ENCODE data around the gene TEAD4. TPM values are rescaled to one million over a fixed set of nuclear protein-coding genes. Genes with fewer than 3 reads are reported as not detected.

TEAD4 gene
- total RNA-seq, 1 experiment from 2014 or later: 47.7 TPM

GRCh38 chr12:3041558-3042164, 82.5 kb downstream of the TEAD4 start:
- Histone ChIP-seq H3K79me2 (ENCODE audit: low read depth) (no peaks in the 10 kb centered on the region), H3K36me3 (ENCODE audit: low read depth) (no peaks in the 10 kb centered on the region), H3K4me1 (replicated peaks; ENCODE audit: insufficient read depth) (no peaks in the 10 kb centered on the region), H3K4me2 (no peak overlapping the region), H4K20me1 (ENCODE audit: insufficient read depth) (no peaks in the 10 kb centered on the region; the same call in 1 of the 2 replicates), H3K27me3 (ENCODE audit: insufficient read depth, low read depth) (no peaks in the 10 kb centered on the region), H3K27ac (no peak overlapping the region), H2AFZ (no peak overlapping the region), H3K4me3 (no peak overlapping the region), H3K9me2 (ENCODE audit: insufficient read depth) (no peaks in the 10 kb centered on the region), H3F3A (ENCODE audit: insufficient read depth, low read depth) (peaks cover 5% of the 10 kb centered on the region; the same call in 1 of the 2 replicates), H3K9me3 (ENCODE audit: insufficient read depth, low read depth) (no peaks in the 10 kb centered on the region)
- DNase-seq: peak; percentile 73 to 76
- POLR2A ChIA-PET (ENCODE audit: unreplicated experiment): interaction anchor here (0.6 to 0.7 kb wide), 2 partner anchors 659 to 1217 kb away, joined by 3 to 5 read pairs; no protein-coding TSS in a partner anchor
- TF ChIP-seq, protein P1, sequence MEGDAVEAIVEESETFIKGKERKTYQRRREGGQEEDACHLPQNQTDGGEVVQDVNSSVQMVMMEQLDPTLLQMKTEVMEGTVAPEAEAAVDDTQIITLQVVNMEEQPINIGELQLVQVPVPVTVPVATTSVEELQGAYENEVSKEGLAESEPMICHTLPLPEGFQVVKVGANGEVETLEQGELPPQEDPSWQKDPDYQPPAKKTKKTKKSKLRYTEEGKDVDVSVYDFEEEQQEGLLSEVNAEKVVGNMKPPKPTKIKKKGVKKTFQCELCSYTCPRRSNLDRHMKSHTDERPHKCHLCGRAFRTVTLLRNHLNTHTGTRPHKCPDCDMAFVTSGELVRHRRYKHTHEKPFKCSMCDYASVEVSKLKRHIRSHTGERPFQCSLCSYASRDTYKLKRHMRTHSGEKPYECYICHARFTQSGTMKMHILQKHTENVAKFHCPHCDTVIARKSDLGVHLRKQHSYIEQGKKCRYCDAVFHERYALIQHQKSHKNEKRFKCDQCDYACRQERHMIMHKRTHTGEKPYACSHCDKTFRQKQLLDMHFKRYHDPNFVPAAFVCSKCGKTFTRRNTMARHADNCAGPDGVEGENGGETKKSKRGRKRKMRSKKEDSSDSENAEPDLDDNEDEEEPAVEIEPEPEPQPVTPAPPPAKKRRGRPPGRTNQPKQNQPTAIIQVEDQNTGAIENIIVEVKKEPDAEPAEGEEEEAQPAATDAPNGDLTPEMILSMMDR (conservative IDR thresholded peaks at IDR 0.05): peak; percentile 87
- no peak for TF ChIP-seq EZH2 (IDR thresholded peaks at IDR 0.05; ENCODE audit: low read depth)
- CTCF ChIA-PET: interaction anchor here (0.6 to 1.5 kb wide), 12 partner anchors 23 to 1407 kb away, joined by 3 to 9 read pairs (median 4); no protein-coding TSS in a partner anchor
- BruUV-seq (replicated peaks): no TSS peak
- intact Hi-C loops (cut with micrococcal nuclease; ENCODE audit: unreplicated experiment): loop anchor here (1.0 to 5.0 kb wide), 3 partner anchors 164 to 301 kb away; partner anchors contain the start of genes FOXM1 and RHNO1

GRCh38 chr12:3042394-3042793, 83.2 kb downstream of the TEAD4 start:
- intact Hi-C loops (cut with micrococcal nuclease; ENCODE audit: unreplicated experiment): loop anchor here (5.0 kb wide), 1 partner anchor 165 kb away; the partner anchor contains the start of genes FOXM1 and RHNO1
- H3K9me2 ChIP-seq (ENCODE audit: insufficient read depth): no peaks in the 10 kb centered on the region
- no peaks in the 10 kb centered on the region for H3K9me3 ChIP-seq (ENCODE audit: insufficient read depth, low read depth)
- no peaks in the 10 kb centered on the region for H3K79me2 ChIP-seq (ENCODE audit: low read depth)
- no peak for DNase-seq
- no TSS peak for BruUV-seq (replicated peaks)
- TF ChIP-seq, protein P1 (conservative IDR thresholded peaks at IDR 0.05): no peak
- no peak for TF ChIP-seq EZH2 (IDR thresholded peaks at IDR 0.05; ENCODE audit: low read depth)
- H3K27ac ChIP-seq: no peak overlapping the region
- H3K4me2 ChIP-seq: no peak overlapping the region
- H4K20me1 ChIP-seq (ENCODE audit: insufficient read depth): no peaks in the 10 kb centered on the region; the same call in 1 of the 2 replicates
- H3K4me3 ChIP-seq: no peak overlapping the region
- CTCF ChIA-PET: interaction anchor here (0.7 to 1.5 kb wide), 3 partner anchors 13 to 188 kb away, joined by 3 to 8 read pairs (median 4); no protein-coding TSS in a partner anchor
- H2AFZ ChIP-seq: no peak overlapping the region
- POLR2A ChIA-PET (ENCODE audit: unreplicated experiment): no interaction called here
- H3K36me3 ChIP-seq (ENCODE audit: low read depth): no peaks in the 10 kb centered on the region
- H3F3A ChIP-seq (ENCODE audit: insufficient read depth, low read depth): peaks cover 8% of the 10 kb centered on the region; the same call in 1 of the 2 replicates
- H3K27me3 ChIP-seq (ENCODE audit: insufficient read depth, low read depth): no peaks in the 10 kb centered on the region
- H3K4me1 ChIP-seq (replicated peaks; ENCODE audit: insufficient read depth): no peaks in the 10 kb centered on the region

GRCh38 chr12:3042826-3043225, 83.6 kb downstream of the TEAD4 start:
- Histone ChIP-seq H3K4me2 (no peak overlapping the region), H3F3A (ENCODE audit: insufficient read depth, low read depth) (peaks cover 8% of the 10 kb centered on the region; the same call in 1 of the 2 replicates), H3K4me1 (replicated peaks; ENCODE audit: insufficient read depth) (no peaks in the 10 kb centered on the region), H3K79me2 (ENCODE audit: low read depth) (no peaks in the 10 kb centered on the region), H3K9me3 (ENCODE audit: insufficient read depth, low read depth) (no peaks in the 10 kb centered on the region), H4K20me1 (ENCODE audit: insufficient read depth) (no peaks in the 10 kb centered on the region; the same call in 1 of the 2 replicates), H3K27ac (no peak overlapping the region), H2AFZ (no peak overlapping the region), H3K4me3 (no peak overlapping the region), H3K36me3 (ENCODE audit: low read depth) (no peaks in the 10 kb centered on the region), H3K9me2 (ENCODE audit: insufficient read depth) (no peaks in the 10 kb centered on the region), H3K27me3 (ENCODE audit: insufficient read depth, low read depth) (no peaks in the 10 kb centered on the region)
- ChIA-PET POLR2A (ENCODE audit: unreplicated experiment) (no interaction called here), CTCF (interaction anchor here (0.7 kb wide), 1 partner anchor 13 kb away, joined by 3 read pairs; no protein-coding TSS in a partner anchor)
- BruUV-seq (replicated peaks): no TSS peak
- no peak for DNase-seq
- TF ChIP-seq, protein P1 (conservative IDR thresholded peaks at IDR 0.05): no peak
- no peak for TF ChIP-seq EZH2 (IDR thresholded peaks at IDR 0.05; ENCODE audit: low read depth)
- intact Hi-C loops (cut with micrococcal nuclease; ENCODE audit: unreplicated experiment): loop anchor here (5.0 kb wide), 1 partner anchor 166 kb away; the partner anchor contains the start of genes FOXM1 and RHNO1

All from PC-9 (cell line).